Measurements from ENCODE around the gene EXO1.

GRCh38 chr1:241840164-241840563 is 7.8 kb upstream of the EXO1 start:
- no peak for TF ChIP-seq CTCF (IDR thresholded peaks at IDR 0.05)
- TF ChIP-seq ZFX (IDR thresholded peaks at IDR 0.05; ENCODE audit: borderline replicate concordance) = no peak

Measured in 22Rv1 (cell line).